Measurements from ENCODE around the gene GRXCR1. TPM values are rescaled to one million over a fixed set of nuclear protein-coding genes. Genes with fewer than 3 reads are reported as not detected.
A peak's percentile ranks its signal among the peaks of the same experiment; 100 is the strongest.

The GRXCR1 gene
- total RNA-seq (2014; rRNA removed; shearing (Covaris generic)) = not detected in 2 replicates

- DNase-seq (ENCODE audit: low spot score) = no peak
Observed at GRCh38 chr4:42892413-42892812, at the start of gene GRXCR1. GRXCR1 (plus strand) TSS chr4:42892713; CDS start chr4:42893267, 554 bp downstream.

GRCh38 chr4:42843694-42844093 is 48.8 kb upstream of the GRXCR1 start:
- DNase-seq (ENCODE audit: low spot score) = no peak

GRCh38 chr4:42844422-42845070 is 48.0 kb upstream of the GRXCR1 start:
- DNase-seq (ENCODE audit: low spot score) = no peak

- no peak for DNase-seq (ENCODE audit: low spot score)
Observed at GRCh38 chr4:42845586-42845985, 46.9 kb upstream of the GRXCR1 start.

DNA sequence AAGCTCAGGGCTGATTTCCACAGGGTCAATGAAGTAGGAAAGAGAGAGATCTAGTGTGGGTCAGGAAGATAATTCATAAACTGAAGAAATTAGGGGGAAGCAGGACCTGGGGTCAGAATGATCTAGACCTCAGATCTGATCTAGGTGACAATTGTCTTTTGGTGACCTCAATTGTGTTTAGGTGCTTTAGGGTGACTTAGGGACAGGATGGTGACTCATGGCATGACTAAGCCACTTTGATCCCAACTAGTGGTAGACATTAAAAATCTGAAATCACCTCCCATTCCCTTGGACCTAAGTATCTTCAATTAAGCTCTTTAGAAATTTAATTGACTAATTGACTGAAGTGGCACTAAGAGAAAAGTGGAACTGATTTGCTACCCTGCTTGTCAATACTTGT is 36.7 kb upstream of the GRXCR1 start:
- DNase-seq (ENCODE audit: low spot score) = no peak

DNA sequence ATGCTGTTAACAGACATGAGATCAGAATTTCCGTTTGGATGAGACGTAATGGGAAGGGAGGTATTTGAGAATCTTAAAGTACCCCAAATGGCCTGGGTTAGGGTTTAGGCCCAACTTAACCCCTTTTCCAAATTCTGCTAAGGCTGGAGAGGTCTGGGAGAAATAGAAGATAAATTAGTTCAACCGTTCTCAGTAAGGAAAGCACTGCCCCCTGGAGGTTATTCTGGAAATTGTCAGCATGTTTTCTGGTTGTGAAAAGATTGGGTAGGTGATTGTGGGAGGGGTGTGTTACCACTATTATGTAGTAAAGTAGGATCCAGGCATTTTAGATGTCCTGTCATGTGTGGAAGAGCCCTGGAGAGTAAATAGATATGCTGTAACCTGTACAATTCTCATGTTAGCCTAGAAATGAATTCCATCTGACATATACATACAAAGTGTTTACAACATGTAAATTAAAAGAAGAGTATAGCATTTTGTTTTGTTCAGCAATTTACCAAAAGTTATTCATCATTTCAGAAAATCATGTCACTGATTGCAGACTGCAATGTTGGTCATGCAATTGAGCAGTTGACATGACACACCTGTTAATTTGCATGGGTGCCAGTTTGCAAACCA is 26.8 kb upstream of the GRXCR1 start:
- DNase-seq (ENCODE audit: low spot score) = peak; percentile 76

GRCh38 chr4:42871261-42871660 is 21.3 kb upstream of the GRXCR1 start:
- no peak for DNase-seq (ENCODE audit: low spot score)

- no peak for DNase-seq (ENCODE audit: low spot score)
Observed at GRCh38 chr4:42871671-42872290, 20.7 kb upstream of the GRXCR1 start.

- no peak for DNase-seq (ENCODE audit: low spot score)
Observed at GRCh38 chr4:42878863-42879262, 13.7 kb upstream of the GRXCR1 start.

GRCh38 chr4:42881253-42881652 is 11.3 kb upstream of the GRXCR1 start:
- no peak for DNase-seq (ENCODE audit: low spot score)

DNA sequence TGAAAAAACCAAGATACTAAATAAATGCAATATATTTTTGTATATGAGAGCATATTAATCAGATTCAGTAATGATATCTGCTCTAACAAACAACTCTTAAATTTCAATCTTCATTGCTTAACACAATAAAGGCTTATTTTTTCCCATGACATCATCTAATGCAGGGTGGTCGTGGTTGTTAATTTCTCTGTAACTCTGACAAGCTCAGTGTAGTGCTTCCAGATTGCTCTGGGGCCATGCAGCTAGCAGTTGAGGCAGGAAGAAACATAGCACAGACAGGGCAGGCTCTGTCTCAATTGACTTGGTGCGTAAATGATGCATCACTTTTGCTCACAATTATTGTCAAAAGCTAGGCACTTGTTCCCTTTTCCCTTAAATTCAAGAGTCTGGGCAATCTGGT is 869 bp upstream of the GRXCR1 start:
- no peak for DNase-seq (ENCODE audit: low spot score)

GRCh38 chr4:42895452-42895851 is 2.9 kb downstream of the GRXCR1 start:
- no peak for DNase-seq (ENCODE audit: low spot score)

- DNase-seq (ENCODE audit: low spot score) = no peak
Observed at GRCh38 chr4:42904986-42905385, 12.5 kb downstream of the GRXCR1 start.

- DNase-seq (ENCODE audit: low spot score) = no peak
Observed at GRCh38 chr4:42905591-42905990, 13.1 kb downstream of the GRXCR1 start.

GRCh38 chr4:42906341-42906740 is 13.8 kb downstream of the GRXCR1 start:
- no peak for DNase-seq (ENCODE audit: low spot score)

- DNase-seq (ENCODE audit: low spot score) = peak; percentile 88
Observed at GRCh38 chr4:42906891-42907759, 14.6 kb downstream of the GRXCR1 start.

GRCh38 chr4:42910459-42910858 is 17.9 kb downstream of the GRXCR1 start:
- no peak for DNase-seq (ENCODE audit: low spot score)

GRCh38 chr4:42914937-42915336 is 22.4 kb downstream of the GRXCR1 start:
- DNase-seq (ENCODE audit: low spot score) = no peak

- peak; percentile 36 for DNase-seq (ENCODE audit: low spot score)
Observed at GRCh38 chr4:42915484-42915883, 23.0 kb downstream of the GRXCR1 start.

- DNase-seq (ENCODE audit: low spot score) = no peak
Observed at GRCh38 chr4:42917296-42917695, 24.8 kb downstream of the GRXCR1 start.

DNA sequence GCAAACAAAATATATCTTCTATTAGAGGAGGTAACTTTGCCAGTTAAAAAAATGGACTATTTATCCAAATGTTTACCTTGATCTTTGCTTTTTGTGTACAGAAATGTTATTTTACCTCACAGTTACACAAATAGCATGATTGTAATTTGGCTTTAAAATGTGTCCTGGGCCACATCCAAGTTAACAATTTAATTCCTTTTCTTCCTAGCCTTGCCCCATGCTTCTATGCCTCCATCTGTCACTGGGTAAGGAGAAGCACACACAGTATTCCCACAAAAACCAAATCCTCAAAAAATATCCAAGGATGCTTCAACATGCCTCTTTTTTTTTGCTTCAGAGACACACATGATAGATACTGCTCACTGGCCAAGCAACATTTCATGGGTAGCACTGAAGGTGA is 30.9 kb downstream of the GRXCR1 start:
- no peak for DNase-seq (ENCODE audit: low spot score)

GRCh38 chr4:42925921-42926320 is 33.4 kb downstream of the GRXCR1 start:
- DNase-seq (ENCODE audit: low spot score) = no peak

Measured in HT-29 (cell line).